Left colon (tissue), 2 donors: ENCODE measurements around the gene TMEM101. TPM values are rescaled to one million over a fixed set of nuclear protein-coding genes. Genes with fewer than 3 reads are reported as not detected.
"Not testable (repeated sequence)": the region's sequence is repeated elsewhere in the genome, so short reads cannot be mapped to it uniquely, and the experiment has no call there.

ENCODE experiments used
- ATAC-seq: fragments of 200-7000 bp; cut with Tn5 transposase; one replicate; pipeline ENCODE4 v1.9.1; 2020; ENCODE audit warnings: mild to moderate bottlenecking, moderate library complexity
- DNase-seq, 2 donors: peaks; one replicate each; pipeline ENCODE4 v3.0.0-alpha.2; 2020
- intact Hi-C, 2 donors: fragments of 100-400 bp; cut with DNase I in 1 of 2; cut with micrococcal nuclease in 1 of 2; formaldehyde crosslinking; loops; one replicate each; pipeline versions ENCODE4 v1.11.2 to v1.14.0; 2022; cut with DNase I, micrococcal nuclease
- total RNA-seq, 2 donors: library from RNA; stranded (reverse); fragmentation: NEBNext Ultra II Directional; extraction: Animal tissue kit (Norgen Biotek cat#: 25700); gene quantifications; one replicate each; pipeline ENCODE4 v1.2.1, GENCODE V29; 2021
- donor health status: DM: no; HTN: no; CAD: no.
- donor health status: DM: yes; HTN: yes; CAD: no.

The TMEM101 gene
- total RNA-seq, 2 donors from 2014 or later = 25.9 to 30.4 TPM

- intact Hi-C loops = no loop called here
- ATAC-seq (peak; percentile 94), DNase-seq (peak in 1 of 2 donors; percentile 61)
These were observed 31.0 kb downstream of the TMEM101 start for GRCh38 chr17:43983515-43984411.

GRCh38 chr17:43983196-43983514, 31.6 kb downstream of the TMEM101 start:
- intact Hi-C loops = no loop called here
- no peak for DNase-seq
- no peak for ATAC-seq

- ATAC-seq = no peak
- intact Hi-C loops = no loop called here
- DNase-seq = no peak
These were observed 32.6 kb downstream of the TMEM101 start for GRCh38 chr17:43982171-43982570.

- no peak for ATAC-seq
- intact Hi-C loops = no loop called here
- no peak for DNase-seq
These were observed 35.1 kb downstream of the TMEM101 start for GRCh38 chr17:43979671-43980070.

GRCh38 chr17:43979011-43979410, 35.8 kb downstream of the TMEM101 start:
- intact Hi-C loops = no loop called here
- ATAC-seq (no peak), DNase-seq (no peak)

- DNase-seq (no peak), ATAC-seq (no peak)
- intact Hi-C loops = no loop called here
These were observed 36.7 kb downstream of the TMEM101 start for GRCh38 chr17:43978078-43978477.

- ATAC-seq (no peak), DNase-seq (no peak)
- intact Hi-C loops = no loop called here
These were observed 37.6 kb downstream of the TMEM101 start for GRCh38 chr17:43976963-43977837.

GRCh38 chr17:43975898-43976297, 38.9 kb downstream of the TMEM101 start:
- no peak for ATAC-seq
- DNase-seq = no peak
- intact Hi-C loops = no loop called here

- intact Hi-C loops = no loop called here
- no peak for DNase-seq
- ATAC-seq = no peak
These were observed 40.1 kb downstream of the TMEM101 start for GRCh38 chr17:43974382-43975266.

- intact Hi-C loops, DNase-seq, ATAC-seq: not testable (repeated sequence)
These were observed 42.1 kb downstream of the TMEM101 start for GRCh38 chr17:43972444-43973212.

GRCh38 chr17:43971436-43971835, 43.3 kb downstream of the TMEM101 start:
- ATAC-seq, intact Hi-C loops, DNase-seq: not testable (repeated sequence)

- intact Hi-C loops = no loop called here
- DNase-seq = no peak
- no peak for ATAC-seq
These were observed 44.4 kb downstream of the TMEM101 start for GRCh38 chr17:43970366-43970765.

- intact Hi-C loops = no loop called here
- no peak for DNase-seq
- no peak for ATAC-seq
These were observed 47.4 kb downstream of the TMEM101 start for GRCh38 chr17:43967251-43967875.

- DNase-seq = no peak
- no peak for ATAC-seq
- intact Hi-C loops = no loop called here
These were observed 48.5 kb downstream of the TMEM101 start for GRCh38 chr17:43966276-43966675.

GRCh38 chr17:43962479-43962878, 52.3 kb downstream of the TMEM101 start:
- DNase-seq (no peak), ATAC-seq (no peak)
- intact Hi-C loops = no loop called here

GRCh38 chr17:43961954-43962353, 52.8 kb downstream of the TMEM101 start:
- intact Hi-C loops = no loop called here
- no peak for DNase-seq
- no peak for ATAC-seq

GRCh38 chr17:43961292-43961691, 53.5 kb downstream of the TMEM101 start:
- ATAC-seq, DNase-seq, intact Hi-C loops: not testable (repeated sequence)
